Medulla oblongata (tissue), 1 donor: Measurements from ENCODE around the gene JADE2.

Source experiments
- DNase-seq: peaks from one replicate; pipeline ENCODE4 v3.0.0-alpha.2; 2015; ENCODE audit errors: extremely low spot score

The JADE2 gene

DNA sequence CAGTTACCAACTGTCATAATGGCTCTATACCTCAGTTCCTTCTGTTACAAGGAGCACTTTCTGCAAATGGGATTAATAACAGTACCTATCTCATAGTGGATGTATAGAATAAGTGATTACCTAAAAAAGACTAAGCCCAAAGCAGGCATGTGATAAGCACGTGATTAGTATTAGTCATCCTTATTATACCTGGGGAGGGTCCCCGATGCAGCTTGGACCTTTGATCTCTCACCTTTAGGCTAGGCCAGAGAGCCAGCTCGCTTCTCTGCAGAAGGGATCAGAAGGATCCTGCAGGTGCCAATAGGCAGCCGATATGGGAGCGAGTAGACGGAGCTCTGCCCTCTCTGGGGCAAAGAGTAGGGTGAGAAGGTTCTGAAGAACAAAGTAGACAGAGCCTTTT is 4.0 kb downstream of the JADE2 start:
- no peak for DNase-seq

DNA sequence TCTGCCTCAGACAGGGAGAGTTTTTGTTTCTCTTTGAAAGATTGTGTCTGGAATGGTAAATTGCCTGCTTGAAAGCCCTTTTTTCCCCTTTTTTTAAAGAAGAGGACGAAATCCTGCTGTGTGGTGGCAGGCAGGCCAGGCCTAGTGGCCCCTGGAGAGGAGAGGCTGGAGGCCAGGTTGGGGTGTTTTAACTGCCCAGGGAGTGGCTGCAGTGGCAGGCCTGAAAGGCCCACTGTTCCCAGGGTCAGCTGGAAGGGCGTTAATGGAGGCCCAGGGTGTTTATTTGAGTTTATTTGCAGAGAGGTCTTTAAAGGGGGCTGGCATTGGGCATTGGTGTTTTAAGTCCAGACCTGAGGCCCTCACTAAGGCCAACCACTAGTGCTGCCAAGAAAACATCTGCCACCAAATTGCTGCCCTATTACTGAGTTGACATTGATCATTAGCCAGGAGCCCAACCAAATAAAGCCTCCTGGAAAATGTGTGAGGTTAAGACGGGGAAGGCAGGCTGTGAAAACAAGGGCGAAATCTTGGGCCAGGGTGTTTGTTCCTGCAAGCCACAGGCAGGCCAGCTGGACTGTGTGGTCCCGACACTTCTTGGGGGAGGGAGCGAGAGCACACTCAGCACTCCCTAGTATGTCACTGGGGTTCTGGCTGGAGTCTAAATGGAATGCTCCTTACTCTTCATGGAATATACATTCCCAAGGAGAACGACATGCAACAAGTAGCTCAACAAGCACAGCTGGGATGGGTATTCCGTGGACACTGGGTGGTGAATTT is 5.0 kb downstream of the JADE2 start:
- DNase-seq: peak; percentile 59

DNA sequence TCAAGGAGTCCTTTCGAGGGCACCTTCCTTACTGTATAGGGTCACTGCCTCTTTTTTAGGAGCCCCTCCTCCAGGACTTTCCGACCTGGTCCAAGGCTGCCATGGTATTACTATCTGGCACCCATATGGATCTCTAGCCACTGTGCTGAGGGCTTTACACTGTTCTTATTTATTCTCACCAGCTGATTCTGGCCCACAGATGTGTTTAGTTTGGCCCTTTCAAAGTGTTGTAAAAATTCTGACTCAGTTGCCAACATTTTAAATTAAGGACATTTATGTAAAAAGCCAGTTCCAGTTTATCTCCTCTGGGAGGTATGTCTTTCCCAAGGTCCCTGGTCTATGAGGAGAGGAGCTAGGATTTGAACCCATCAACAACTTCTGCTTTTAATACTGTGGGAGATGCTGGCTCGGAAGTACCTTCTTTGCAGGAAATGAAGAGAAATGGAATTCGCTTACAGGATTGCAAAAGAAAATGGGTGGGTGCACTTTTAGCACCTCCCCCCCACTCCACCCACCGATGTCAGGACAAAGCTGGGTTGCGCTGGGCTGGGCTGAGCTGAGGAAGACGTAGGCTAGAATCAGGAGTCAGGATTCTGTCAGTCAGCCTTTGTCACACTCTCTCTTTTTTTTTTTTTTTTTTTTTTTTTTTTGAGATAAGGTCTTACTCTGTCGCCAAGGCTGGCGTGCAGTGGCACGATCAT is 7.8 kb downstream of the JADE2 start:
- no peak for DNase-seq

DNA sequence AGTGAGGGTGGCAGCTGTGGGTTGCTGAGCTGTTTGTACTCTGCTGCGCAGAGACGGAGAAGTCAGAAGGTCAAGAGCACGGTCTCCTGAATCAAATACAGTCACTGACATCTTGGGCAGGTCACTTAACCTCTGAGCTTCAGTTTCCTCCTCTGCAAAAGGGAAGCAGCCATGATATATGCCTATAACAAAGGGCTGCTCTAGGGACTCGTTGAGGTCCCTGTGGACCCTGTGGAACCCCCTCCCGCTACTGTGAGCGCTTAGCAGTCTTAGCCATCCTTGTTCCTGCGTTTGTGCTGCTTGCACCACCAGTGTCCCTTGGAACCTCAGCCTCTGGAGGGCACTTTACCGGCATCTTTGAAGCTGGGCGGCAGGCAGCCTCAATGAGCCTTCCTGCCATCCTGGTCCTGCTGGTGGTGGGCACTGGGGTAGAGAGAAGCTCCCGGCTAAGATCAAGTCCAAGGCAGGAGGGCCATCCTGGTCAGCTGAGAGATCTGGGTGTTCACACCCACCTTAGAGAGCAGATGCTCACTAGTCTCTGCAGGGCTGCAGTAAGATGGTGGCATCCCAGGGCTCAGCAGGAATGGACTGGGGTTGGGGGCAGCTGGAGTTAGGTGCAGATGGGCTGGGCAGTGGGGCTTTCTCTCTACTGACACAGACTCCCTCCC is 8.7 kb downstream of the JADE2 start:
- DNase-seq: no peak

- no peak for DNase-seq
Measured at GRCh38 chr5:134534726-134535110, 9.2 kb downstream of the JADE2 start.

- no peak for DNase-seq
Measured at GRCh38 chr5:134536876-134537275, 11.4 kb downstream of the JADE2 start.

GRCh38 chr5:134537297-134537696 is 11.8 kb downstream of the JADE2 start:
- DNase-seq: no peak

DNA sequence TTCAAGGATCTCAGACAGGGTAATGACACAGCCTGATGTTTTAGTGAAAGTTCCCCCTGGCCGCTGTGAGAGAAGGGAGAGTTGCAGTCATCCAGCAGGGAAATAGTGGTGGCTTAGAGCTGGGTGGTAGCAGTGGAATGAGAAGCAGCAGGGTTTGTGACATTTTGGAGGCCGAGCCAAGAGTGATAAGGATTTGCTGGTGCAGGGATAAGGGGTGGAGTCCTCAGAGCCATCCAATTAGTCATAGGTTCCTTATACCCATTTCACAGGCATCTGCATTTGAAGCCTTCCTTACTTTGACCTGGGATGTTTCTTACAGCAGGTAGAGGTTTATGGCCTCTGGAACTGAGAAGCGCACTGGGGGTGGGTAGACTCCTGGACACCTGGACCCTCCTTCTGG is 12.8 kb downstream of the JADE2 start:
- no peak for DNase-seq

DNA sequence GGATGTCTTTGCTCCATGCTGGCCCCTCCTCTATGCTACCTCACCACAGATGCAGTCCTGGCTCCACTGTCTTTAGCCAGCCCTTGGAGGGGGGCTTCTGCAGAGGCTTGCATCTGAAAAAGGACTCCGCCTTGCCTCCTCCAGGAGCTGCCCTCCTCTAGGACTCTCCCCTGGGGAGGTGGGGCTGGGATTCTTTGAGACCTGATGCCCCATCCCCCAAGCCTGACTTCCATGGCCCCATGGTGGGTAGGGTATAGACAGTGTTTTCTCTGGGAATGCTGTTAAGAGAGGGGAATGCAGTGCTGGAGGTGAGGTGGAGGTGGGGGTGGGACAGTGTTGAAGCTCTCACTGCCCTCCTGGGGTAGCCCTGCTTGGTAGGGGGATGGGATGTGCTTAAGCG is 14.3 kb downstream of the JADE2 start:
- no peak for DNase-seq

DNA sequence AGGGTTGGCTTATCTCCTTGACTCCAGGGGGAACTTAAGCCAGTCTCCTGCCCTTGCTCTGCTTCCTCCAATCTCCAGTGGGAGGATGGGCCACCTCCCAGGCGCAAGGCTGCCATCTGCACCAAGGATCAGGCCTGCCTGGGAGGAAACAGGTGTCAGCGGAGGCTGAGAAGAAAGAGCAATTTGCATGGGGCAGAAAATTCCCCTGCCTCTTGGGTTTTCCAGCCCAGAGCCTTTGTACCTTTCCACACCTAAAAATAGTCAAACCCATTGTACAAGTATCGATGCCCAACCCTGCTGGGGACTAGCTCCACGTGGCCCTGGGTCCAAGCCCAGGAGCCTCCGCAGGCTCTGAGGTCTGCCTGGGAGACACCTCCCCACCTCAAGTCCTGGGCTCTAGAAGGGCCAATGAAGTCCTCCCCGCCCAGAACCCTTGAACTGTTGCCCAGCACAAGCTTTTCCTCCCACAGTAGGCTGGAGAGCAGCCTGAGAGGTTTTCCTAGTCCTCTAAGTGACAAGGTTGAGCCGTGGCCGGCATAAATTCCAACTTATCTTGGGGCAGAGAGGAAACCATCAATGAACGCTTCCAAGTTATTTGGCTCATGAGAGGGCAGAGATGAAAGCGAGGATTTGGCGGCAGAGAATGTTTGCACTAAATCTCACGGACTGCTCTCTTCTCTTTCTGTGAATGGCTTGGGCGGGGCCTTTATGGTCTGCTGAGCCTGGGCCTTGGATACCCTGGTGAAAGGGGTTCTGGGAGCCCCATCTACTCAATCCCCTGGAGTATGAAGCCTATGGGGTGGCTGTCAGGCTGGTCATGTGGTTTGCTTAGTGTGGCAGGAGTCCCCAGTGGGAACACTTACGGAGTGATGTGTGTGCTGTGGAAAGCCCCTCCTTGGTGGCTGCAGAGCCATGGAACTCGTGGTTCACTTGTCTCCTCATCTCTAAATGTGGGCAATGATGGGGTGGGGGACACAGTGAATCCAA is 15.6 kb downstream of the JADE2 start:
- no peak for DNase-seq

DNA sequence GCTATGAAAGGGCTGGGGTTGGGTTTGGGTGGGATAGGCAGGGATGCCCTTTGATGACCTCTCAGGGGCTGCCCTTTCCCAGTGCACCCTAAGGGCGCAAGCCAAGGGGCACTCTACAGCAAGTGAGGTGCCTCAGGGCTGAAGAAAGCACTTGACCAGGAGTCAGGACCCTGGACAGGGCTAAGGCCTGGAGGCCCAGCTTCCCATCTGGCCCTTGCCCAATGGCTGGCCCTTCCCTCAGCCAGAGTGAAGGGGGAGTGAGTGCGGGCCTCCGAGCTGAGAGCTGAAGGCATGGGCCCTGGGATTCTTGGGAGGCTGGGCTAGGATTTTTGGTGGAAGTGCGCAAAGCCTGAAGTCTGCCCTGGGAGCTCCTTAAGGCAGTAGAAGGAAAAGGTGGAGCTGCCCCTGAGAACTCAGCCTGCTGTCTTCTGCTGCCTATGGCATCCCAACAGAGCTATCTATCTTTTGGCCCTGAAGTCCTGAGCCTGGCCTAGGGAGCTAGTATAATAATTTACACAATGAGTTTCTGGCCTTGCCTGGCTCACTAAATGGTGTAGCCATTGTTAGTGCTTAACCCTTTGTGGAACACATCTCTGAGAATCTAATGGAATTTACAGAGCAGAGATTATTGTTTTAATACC is 16.4 kb downstream of the JADE2 start:
- no peak for DNase-seq

GRCh38 chr5:134543820-134544614 is 18.5 kb downstream of the JADE2 start:
- no peak for DNase-seq

DNA sequence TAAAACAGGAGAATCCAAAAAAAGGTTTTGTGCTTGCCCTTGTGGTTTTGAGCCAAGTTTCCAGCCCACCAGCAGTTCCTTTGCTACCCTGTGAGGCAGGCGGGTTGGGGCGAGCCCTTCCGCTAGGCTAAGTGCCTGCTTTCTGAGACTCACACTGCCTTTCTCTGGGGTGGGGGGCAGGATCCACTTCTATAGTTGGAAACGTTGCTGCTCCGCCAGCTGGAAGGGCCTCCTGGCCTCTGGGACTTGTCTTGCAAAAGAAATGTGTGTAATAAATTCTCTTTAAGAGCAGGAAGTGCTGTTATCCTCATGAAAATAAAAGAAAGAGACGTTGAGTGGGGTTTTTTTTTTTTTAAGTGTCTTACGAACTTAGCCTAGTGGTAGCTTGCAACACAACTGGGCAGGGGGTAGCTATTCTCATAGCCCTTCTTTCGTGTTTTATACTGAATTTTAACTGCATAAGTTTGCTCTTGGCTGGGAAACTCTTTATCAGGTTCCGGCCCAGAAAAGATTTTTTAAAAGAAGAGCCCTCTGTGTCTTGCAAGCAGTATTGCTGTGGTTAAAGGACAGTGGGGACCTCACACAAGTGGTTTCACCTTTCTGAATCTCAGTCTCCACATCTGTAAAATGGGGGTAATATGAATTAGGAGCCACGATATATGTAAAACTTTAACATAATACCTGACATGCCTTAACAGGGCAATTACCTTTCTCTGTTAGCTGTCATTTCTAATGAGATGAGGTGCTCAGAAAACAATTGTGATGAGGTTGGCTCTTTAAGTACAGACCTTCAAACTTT is 19.8 kb downstream of the JADE2 start:
- DNase-seq: no peak

- no peak for DNase-seq
Measured at GRCh38 chr5:134547066-134547465, 21.6 kb downstream of the JADE2 start.

- peak; percentile 48 for DNase-seq
Measured at GRCh38 chr5:134547579-134547978, 22.1 kb downstream of the JADE2 start.

- no peak for DNase-seq
Measured at GRCh38 chr5:134547999-134548658, 22.7 kb downstream of the JADE2 start.

- DNase-seq: no peak
Measured at GRCh38 chr5:134549714-134550113, 24.2 kb downstream of the JADE2 start.

GRCh38 chr5:134550271-134551214 is 25.1 kb downstream of the JADE2 start:
- DNase-seq: no peak
